HG03060 (cell line): ENCODE data around the gene FBLN5.
"Not testable (repeated sequence)": the region's sequence is repeated elsewhere in the genome, so short reads cannot be mapped to it uniquely, and the experiment has no call there.

ENCODE experiments used
- ATAC-seq: cut with Tn5 transposase; IDR thresholded peaks from one replicate; pipeline ENCODE4 v1.9.1; 2021; ENCODE audit warnings: low read depth, moderate number of reproducible peaks; ENCODE audit not compliant: unreplicated experiment

FBLN5 gene

DNA sequence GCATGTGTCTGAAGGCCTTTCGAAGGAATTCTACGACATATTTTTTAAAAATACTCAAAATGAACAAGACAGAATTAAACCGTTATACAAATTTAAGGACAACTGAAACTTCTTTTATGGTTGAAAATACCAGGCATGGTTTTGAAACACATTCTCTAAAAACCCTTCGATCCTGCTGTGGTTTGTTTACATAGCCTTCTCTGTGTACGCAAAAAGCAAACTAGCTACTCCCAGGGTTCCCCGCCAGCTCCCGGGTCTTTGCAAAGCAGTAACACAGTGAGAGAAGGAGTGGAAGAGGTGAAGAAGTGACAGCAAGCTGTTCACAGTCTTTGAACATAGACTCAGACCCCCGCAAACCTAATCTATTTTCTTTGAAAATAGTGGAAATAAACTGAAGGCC is 77.9 kb downstream of the FBLN5 start:
- no peak for ATAC-seq

DNA sequence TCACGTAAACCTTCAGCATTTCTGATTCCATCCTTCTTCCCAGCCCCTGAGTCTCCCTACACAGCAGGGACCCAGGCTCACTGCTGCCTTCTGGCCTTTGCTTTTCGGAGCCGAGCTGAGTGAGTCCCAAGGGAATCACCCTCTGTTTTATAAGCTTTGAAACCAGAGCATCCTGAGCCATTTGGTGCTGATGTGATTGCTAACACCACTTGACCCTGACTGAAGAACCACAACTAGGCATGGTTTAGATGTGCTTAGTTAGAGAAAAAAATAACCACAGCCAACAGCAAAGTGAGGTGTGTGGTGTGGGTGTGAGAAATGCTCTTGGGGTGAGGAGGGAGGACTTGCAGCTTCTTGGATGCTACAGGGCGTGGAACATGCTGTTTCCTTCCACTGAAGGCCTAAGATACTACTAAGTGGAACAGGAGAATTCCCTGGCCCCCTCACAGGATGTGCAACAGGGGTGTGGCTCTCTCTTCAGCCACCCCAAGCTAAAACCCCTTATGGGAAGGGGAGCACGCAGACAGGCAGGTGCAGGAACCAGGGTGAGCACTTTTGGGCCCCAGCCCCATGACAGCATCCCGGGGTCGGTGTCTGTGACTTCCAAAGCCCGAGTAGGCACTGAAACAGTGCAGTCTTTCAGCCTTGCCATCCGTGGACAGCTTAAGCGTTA is 80.0 kb downstream of the FBLN5 start, which contains the start of gene TC2N:
Gene TC2N, minus strand, starts transcription at position 221 of the 673 bp plus-strand sequence. CDS start 53,767 bp downstream, outside the sequence.
- no peak for ATAC-seq

- ATAC-seq = no peak
These were observed 80.8 kb downstream of the FBLN5 start for GRCh38 chr14:91866511-91867295.

GRCh38 chr14:91866061-91866460 is 81.4 kb downstream of the FBLN5 start:
- ATAC-seq = no peak

DNA sequence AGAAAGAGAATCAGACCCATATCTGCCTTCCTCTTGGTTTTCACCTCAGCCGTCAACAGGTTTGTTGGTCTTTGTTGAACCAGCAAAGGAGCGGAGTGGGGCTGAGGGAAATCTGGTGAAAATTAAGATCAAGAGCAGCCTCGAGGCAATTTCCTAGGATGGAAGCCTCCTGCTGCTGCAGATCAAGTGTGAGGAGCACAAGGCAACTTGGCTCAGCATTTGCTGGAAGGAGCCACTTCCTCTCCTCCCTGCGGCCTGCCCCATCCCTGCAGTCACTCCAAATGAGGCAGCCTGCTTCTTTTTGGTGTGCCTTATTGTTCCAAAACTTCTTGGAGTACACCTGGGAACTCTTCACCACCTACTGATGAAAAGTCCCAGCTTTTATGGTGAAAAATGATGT is 85.1 kb downstream of the FBLN5 start:
- no peak for ATAC-seq

DNA sequence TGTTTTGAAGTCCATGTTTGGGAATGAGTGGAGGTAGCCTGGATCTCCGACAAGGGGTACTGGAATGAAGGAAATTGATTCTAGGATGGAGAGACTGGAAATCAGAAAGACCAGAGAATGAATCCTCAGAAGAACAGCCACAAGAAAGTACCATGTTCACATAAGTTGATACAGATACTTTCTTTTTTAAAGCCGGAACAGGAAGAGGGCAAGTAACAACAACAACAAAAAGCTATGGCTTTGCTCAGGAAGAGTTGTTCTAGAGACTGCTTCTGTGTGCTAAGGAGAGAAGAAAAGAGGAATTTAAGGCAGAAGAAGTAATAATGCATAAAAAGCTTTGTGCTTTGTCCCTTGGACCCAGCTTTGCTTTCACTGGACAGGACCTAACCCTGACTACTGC is 86.4 kb downstream of the FBLN5 start:
- no peak for ATAC-seq

- ATAC-seq = no peak
These were observed 87.3 kb downstream of the FBLN5 start for GRCh38 chr14:91860238-91860637.

GRCh38 chr14:91858536-91859275 is 88.8 kb downstream of the FBLN5 start:
- ATAC-seq = peak; percentile 39

DNA sequence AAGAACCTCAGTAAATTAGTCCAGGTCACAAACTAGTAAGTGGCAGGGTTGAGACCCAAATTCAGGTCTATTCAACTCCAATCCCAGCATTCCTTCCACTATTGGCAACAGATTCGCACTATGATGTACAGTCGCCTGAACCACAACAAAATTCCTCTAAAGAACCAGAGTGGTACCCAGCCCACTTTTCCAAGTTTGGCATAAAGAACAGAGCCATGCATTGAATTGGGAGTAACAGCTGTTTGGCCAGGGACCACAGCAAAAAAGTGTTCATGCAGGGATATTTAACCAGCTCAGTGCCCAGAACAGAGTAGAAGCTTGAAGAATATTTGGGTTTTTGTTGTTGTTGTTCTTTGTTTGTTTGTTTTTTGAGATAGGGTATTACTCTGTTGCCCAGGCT is 89.9 kb downstream of the FBLN5 start:
- ATAC-seq = no peak

GRCh38 chr14:91854327-91854934 is 93.1 kb downstream of the FBLN5 start:
- no peak for ATAC-seq

GRCh38 chr14:91851563-91851962 is 95.9 kb downstream of the FBLN5 start:
- ATAC-seq = no peak

GRCh38 chr14:91848504-91849001 is 98.9 kb downstream of the FBLN5 start:
- no peak for ATAC-seq

- no peak for ATAC-seq
These were observed 99.8 kb downstream of the FBLN5 start for GRCh38 chr14:91847693-91848092.

GRCh38 chr14:91845652-91846051 is 101.8 kb downstream of the FBLN5 start:
- no peak for ATAC-seq

GRCh38 chr14:91845056-91845455 is 102.4 kb downstream of the FBLN5 start:
- not testable (repeated sequence) for ATAC-seq

DNA sequence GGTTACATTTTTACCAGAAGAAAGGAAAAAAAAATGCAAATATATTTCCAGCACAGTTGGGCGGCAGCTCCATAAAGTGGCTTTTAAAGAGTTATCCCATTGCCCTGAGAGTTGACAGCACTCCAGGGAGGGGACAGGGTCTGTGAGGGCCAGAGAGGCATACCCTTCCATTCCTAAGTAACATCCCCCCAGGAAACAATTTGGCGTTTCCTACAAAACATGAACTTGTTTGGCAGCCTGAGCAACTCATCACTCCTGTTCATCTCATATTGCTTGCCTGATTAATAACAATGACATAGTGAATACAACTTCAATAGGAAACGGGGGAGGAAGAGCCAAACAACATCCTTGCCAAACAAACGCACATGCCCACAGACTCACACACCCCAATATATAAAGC is 103.5 kb downstream of the FBLN5 start:
- ATAC-seq = no peak

- no peak for ATAC-seq
These were observed 104.1 kb downstream of the FBLN5 start for GRCh38 chr14:91843437-91843836.

DNA sequence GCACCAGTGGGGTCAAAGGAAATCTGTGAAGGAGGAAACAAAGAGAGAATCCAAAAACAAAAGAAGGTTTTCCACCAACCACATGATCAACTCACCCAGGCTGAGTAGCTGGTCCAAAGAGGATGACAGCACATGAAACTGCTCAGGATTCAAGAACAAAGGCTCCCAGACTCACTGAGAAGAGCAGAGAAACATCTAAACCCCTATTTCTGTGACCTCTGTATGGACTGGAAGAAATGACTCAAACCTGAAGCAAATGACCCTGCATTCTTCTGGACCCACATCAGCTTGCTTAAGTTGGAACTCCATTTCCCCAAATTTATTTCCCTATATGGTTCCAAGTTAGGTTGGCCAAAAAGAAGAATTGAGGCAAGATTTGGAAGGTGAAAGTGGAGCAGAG is 106.4 kb downstream of the FBLN5 start:
- ATAC-seq = no peak

- ATAC-seq = no peak
These were observed 107.7 kb downstream of the FBLN5 start for GRCh38 chr14:91839749-91840148.

- ATAC-seq = no peak
These were observed 110.4 kb downstream of the FBLN5 start for GRCh38 chr14:91837076-91837475.
